Colon (tissue), 2 donors: Measurements from ENCODE around the gene PNMA6F.

Source experiments
- FAIRE-seq: peaks from 2 replicates; lab custom pipeline; 2012; peaks lifted over from hg19 to GRCh38; lab: Jason Lieb, UNC
- donor health status: control.
- donor health status: control.

PNMA6F gene

DNA sequence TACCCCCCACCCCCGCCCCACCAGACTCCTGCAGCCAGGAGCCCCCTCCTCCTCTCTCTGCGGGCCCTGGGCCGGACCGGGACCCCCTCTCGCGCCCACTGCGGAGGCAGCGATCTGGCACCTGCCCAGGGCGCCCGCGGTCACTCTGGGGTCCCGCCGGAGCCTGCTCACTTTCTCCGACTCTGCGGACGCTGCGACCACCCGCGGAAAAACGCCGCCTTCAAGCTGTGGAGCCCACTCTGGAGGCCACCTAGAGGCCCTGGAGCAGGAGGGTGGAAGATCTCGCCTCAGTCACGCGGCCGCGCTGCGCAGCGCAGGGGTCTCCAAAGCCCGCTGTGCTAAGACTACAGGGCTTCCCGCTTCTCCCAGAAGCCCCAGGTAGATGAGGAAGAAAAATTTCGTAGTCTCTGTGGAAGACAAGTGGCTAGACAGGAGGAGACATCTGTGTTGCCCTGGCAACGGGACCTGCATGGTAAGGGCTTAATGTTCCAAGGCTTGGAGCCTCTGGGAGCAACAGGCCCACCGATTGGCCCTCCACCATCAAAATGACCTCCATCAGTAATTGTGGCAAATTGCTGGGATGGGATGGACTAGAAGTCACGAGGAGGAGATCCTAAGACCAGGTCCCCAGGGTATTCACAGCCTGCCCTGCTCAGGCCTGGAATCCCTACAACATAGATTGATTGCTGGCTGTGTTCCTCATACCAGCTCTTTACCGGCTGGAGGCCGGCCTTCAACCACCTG lies at the start of gene PNMA6F:
PNMA6F (minus strand) TSS at position 387 of the 744 bp plus-strand sequence. CDS start 1,093 bp downstream, outside the sequence.
- FAIRE-seq: no peak

DNA sequence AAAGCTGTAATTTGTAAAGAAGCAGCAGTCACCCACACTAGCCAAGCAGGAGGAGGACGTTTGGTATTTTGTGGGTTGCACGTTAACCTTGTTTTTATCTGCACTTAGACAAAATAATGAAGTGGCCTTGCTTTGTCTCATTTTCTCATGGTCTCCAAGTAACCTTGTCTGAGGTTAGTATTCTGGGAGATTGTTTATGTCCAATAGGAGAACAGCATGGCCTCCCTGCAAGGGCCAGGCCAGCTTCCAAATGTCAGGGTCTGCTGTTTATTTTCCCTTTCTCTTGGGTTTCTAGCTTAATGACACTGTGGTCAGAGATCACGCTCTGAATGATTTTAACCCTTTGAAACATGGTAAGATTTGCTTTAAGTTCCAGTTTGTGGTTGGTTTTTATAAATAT lies 49.7 kb upstream of the PNMA6F start:
- FAIRE-seq: no peak

DNA sequence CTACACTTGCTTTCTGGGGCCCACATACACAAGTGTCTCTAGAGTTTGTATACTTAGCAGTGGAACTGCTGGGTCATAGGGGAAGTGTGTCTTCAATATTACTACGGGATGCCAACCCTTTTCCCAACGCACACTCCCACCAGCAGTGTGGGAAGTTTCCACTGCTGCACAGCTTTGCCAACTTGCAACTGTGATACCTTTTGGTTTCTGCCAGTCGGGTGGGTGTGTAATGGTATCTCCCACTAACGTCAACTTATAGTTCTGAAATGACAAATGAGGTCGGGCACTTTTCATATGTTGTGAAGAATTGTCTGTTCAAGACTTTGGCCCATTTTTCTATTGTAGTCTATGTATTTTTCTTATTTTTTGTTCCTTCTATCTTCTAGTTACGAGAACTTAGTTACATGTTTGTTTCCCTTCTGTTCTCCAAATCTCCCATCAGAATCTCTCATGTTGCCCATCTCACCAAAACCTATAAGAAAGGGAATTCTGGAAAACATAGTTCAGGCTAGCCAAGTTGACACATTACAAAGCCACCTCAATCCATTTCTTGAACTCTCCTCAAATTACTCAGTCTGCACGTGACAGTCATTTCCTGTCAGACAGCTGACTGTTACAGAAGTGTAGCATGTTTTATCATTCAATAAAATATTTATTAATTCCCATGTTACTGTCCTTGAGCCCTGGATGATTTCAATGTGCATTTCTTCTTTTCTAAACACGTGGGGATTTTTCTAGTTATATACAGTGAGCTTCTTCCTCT lies 48.9 kb upstream of the PNMA6F start:
- FAIRE-seq: no peak

DNA sequence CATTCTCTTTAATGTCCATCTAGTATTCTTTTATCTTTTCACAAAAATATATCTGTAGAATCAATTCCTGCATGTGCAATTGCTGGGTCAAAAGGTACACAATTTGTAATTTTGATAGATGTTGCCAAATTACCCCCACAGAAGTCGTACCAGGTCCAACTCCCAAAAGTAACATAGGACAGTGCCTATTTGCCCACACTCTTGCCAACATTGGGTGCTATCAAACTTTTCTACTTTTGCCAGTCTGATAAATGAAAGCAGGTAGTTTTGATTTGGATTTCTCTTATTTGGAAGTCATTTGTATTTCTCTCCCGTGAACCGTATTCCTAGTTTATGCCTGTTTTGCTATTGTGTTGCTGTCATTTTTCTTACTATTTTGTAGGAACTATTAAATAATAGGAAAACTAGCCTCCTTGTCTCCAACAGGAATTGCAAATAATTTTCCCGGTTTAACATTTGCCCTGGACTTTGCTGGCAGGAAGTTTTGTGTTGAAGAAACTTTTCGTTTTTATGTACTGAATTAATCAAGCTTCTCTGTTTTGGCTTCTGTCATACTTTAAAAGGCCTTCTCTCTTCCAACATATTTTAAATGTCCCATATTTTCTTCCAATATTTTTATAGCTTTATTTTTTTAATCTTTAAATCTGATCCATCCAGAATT lies 45.4 kb upstream of the PNMA6F start:
- no peak for FAIRE-seq

DNA sequence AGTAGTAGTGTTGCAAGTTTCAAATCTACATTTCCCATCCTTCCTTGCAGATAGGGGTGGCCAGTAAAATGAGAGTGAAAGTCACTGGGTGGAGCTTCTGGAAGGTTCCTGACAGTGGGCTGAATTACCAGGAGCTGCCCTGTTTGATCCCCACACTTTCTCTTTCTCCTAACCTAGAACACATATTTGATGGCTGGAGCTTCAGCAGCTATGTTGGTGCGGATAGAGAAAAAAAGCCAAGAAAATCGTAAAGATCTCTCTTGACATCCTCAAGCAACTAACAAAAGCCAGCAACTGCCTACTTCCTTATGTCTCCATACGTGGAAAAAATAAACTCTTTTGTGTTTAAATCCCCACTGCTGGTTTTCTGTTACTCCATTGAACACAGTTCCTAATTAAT lies 44.6 kb upstream of the PNMA6F start:
- FAIRE-seq: no peak

DNA sequence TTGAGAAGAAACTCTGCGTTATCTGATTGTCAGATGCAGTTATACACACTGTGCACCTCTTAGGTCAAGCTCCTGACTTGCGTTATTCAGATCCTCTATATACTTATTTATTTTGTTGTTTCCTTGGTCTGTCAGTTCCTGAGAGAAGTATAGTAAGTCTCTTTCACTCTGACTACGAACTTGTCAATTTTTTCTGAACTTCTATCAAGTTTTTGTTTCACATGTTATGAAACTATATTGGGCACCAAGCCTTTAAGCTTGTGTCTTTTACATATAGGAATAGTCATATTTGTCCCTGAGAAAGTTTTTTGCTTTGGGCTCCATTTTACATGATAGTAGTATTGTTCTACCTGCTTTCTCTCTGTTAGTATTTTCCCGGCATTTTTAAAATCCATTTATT lies 44.1 kb upstream of the PNMA6F start:
- FAIRE-seq: no peak

DNA sequence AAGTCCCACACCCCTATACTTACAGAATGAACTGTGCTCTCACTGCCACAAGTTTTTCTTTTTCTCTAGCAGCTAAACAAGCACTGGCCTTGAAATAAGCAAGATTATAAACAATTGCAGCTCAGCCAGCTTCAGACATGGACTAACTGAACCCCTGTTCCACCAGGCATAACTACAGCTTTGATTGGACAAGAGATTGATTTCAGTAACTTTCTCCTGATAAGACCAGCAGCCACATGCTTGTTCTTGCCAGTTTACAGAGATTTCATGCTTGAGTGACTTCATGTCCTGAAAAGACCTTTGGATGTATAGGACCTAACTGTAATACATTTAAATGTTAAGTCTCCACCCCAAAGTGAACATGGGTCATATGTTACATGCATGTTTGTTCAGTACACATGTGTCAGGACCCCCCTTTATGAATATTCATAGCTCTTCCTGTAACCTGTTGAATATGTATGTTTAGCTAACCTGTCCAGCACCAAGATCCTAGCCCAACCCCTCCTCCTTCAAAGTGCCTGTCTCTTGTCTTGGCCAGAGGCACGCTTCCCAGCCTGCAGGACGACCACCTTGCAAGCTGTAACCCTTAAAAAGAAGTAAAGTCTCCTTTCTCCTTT lies 40.3 kb upstream of the PNMA6F start:
- no peak for FAIRE-seq

DNA sequence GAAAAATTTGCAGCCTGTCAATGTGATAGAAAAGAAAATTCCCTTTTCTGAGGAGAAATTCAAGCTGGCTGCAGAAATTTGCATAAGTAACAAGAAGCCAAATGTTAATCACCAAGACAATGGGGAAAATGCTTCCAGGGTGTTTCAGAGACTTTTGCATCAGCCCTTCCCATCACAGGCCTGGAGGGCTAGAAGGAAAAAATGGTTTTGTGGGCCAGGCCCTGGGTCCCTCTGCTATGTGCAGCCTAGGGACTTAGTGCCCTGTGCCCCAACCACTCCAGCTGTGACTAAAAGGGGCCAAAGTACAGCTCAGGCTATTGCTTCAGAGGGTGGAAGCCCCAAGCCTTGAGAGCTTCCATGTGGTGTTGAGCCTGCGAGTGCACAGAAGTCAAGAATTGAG lies 36.3 kb upstream of the PNMA6F start:
- no peak for FAIRE-seq

DNA sequence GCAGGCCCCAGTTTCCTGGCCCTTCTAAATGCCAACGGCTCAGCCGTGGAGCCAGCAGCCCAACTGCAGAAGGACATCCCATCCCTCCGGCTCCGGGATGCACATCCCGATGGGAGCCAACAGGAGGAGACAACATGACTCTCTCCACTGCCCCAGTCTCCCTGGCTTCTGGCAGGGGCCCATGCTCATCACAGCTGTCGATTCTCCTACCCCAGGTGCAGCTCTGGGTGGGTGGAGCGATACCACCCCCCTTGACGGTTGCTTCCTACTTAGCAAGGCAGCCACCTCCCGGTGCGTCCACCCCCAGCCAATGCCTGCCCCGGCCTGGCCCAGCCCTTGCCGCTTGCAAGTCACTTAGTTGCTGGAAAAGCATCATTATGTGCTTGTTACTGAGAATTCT lies 31.8 kb upstream of the PNMA6F start:
- FAIRE-seq: no peak

DNA sequence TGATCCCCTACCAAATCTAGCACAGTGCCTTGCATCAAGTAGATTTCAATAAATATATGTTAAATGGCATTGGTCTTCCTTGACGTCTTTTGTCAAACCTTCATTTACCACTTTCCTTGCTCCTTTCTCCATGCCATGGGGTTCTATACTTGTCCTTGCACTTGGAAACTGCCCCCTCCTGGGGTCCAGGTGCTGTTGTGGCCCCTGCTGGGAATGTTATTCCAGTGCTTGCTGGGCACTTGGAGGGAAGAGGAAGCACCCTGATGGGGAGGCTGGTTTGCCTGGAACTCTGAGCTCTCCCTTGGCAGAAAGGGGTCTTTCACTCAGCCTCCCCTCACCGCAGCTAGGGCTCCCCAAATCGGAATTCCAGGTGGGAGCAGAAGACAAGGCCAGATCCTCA lies 31.3 kb upstream of the PNMA6F start:
- FAIRE-seq: no peak

DNA sequence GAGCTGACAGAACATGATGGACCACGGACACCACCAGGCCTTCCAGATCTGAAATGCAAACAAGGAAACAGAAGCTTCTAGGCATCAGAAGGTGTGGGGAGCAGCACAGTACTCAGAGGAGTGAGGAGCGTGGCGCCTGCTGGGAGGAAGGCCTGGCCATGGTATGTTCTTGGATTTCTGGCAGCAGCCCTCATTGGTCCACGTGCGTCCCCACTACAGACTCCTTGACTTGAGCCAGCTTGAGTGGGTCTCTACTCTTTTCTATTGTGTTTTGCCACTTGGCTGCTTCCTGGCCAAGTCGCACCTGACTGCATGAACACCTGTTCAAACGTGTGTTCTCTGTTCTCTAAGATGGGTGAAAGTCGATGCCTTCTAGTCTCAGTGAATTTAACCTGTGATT lies 30.4 kb upstream of the PNMA6F start:
- no peak for FAIRE-seq

DNA sequence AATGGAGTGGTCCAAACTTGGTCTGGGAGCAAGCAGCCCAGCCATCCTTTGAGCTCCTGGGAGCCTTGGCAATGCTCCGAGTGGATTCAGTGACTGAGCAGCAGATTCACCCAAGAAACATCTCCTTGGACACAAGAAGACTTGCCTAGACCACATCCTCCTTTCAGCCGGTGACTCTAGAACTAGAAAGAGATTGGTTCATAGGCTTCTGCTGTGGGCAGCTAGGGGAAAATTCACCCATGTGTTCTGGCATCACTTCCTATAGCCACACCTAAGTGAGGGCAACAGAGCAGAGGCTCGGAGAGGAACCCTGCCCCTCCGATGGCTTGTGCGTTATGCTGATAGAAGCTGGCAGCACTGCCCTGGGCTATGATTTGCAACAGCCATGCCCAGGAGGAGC lies 28.4 kb upstream of the PNMA6F start:
- no peak for FAIRE-seq

DNA sequence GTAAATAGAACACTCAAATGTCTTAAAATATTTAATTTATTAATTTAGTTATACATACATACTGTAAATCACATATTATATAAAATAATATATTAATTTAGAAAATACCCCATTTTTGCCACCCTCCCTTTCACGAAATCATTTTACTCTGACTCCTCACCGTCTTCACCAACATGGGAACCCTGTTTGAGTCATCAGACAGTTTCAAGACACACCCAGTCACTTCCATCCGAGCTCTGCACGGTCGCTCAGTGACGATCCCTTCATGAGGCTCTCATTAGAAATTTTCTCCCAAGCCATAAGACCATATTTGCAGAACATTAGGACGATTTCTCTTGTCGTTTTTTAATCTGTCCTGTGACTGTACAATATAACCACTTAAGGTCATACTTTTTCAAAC lies 26.9 kb upstream of the PNMA6F start:
- no peak for FAIRE-seq

DNA sequence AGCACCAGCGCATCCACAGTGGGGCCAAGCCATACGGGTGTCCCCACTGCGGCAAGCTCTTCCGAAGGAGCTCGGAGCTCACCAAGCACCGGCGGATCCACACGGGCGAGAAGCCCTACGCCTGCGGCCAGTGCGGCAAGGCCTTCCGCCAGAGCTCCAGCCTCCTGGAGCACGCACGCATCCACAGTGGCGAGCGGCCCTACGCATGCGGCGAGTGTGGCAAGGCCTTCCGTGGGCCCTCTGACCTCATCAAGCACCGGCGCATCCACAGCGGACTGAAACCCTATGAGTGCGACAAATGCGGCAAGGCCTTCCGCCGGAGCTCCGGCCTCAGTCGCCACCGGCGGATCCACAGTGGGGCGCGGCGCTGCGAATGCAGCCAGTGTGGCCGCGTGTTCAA lies 26.0 kb upstream of the PNMA6F start:
- FAIRE-seq: no peak

DNA sequence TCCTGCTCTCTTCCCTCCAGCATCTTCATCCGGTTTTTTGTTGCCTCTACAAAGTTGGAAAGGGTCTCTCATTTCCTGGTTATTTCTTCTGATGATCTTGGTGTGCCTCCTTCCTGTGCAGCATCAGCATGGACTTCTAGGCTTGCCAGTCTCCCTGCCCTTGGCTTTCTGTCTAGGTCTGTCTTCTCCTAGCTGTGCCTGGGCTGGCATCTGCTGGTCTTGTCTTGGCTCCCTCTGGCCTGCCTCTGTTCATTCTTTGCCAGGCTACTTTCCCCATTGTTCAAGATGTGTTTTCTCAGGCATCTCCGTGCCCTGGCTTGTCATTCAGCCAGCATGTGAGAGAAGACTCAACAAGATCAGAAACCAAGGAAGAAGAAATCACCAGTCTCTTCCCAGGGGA lies 22.1 kb upstream of the PNMA6F start:
- no peak for FAIRE-seq

DNA sequence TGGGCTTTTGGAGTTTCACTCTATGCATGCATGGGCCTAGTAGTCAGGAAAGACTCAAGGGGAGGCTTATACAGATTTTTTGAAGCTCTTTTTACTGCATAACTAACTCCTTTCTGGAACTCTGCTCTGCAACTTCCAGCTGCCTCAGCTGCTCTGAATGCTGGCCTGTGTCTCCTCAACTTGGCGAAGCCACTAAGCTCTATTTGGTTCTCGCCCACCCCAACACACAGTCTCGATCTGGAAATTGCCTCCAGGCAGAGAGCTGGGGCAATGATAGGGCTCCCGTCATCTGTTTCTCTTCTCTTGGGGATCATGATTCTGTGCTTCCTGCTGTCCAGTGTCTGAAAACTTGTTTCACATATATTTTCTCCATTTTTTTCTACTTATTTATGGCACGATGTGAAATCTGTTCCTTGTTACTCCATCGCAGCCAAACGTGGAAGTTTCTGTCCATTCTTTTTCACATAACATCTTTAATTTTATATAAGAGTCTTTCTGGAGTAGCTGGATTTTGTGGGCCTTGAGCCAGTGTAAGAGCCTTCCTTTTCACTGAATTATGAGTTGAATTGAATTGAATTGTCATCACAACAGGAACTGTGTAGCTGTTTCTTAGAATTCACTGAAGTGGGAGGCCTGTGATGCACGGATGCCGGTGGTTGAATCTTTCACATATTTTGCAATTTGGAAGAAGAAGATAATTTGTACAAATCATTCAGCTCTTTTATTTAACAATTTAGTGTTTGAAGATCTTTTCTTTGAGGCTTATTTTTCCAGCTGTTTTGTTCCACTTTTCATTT lies 21.4 kb upstream of the PNMA6F start:
- FAIRE-seq: no peak

DNA sequence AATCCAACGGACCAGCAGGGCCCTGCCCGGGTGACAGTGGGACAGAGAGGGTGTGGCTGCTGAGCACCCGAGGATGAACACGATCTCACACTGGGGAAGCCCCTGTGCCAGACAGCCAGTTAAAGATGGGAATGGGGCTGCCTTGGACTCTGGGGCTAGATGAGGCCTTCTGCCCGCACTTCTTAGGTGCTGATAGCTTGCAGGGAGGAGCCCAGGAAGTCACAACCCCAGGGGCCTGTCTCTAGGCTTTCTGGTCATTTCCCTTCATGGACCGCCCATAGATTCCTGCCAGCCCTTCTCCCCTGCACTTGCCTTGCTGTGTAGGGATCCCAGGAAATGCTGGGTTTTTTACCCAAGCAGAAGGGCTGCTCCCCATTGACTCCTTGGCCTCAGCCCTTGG lies 18.5 kb upstream of the PNMA6F start:
- FAIRE-seq: no peak

DNA sequence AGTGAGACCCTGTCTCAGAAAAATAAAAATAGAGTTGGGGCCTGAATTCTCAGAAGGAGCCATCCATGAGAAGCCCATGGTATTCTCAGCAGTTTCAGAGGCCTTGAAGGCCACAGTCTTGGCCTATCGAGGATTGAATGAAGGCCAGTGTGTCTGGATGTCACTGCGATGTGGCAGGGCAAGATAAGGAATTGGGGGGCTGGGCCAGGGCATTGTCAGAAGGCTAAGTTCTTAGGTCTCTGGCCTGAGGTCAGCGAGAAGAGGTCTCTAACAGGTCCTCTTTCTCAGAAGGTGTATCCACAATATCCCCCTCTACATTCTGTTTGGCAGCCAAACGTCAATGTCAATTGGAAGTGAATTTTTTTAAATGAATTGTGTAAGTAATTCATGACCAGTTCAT lies 18.1 kb upstream of the PNMA6F start:
- no peak for FAIRE-seq

DNA sequence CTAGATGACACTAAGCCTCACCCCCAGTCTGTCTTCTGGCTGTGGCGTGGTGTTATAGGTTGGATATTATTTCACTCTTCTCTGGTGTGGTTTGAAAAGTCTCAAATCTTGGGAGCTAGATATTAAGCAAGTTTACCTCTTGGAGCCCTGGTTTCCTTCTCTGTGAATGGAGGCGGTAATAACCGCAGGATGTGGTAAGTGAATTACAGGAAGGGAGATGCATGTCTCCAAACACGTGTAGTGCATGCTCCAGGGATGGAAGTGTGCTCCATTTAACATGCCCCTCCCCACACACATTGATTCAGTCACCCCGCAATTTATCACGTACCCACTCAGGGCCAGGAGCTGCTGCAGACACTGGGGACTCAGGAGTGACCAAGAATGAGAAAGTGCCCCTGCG lies 17.3 kb upstream of the PNMA6F start:
- no peak for FAIRE-seq

DNA sequence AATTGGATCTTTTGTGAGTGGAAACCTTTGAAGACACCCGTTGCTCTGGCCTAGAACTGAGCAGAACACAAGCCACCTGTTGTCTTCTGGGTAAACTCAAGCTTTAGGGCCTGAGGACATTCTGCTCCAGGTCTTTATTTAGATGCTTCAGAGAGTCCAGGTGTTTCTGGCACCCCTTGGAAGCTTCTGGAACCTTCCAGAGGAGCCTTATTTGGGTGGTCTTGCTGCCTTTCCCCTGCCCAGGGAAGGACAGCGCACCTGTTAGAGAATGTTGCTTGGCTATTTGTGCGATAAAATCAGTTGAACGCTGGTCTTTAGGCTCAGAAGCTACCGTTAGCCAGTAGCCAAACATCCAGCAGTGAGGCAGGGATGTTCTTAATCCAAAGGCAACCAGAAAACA lies 15.4 kb upstream of the PNMA6F start:
- no peak for FAIRE-seq

DNA sequence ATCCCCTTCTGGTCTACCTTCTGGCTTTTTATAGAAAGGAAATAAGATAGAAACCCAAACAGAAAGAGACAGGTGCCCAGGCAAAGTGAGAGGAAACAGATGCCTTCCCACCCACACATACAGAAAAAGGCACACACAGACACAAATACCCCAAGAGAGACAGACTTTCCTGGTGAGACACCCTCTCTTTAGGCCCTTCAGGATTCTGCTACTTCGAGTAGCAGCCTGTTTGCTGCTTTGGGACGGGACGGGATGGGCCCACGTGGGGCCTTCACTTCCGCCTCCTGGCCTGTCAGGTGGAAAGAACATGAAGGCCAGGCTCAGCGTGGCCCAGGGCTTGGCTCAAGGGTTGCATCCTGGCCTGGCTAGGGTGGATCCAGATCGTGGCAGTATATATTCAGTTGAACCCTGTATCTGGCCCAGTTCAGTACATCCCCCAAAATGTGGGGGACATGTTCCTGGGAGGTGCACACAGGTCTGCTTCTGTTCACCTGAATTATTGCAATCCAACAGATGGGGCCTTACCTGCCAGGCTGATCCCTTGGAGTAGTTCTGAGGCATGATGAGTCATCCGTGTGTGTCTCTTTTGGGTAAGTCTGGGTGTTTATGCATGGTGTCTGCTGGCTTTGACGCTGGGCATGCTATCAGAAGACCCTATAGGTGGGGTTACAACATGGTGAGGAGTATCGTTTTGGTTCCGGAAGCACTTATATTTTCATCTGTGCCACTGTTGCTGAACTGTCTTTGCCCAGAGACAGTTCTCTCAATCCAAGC lies 14.7 kb upstream of the PNMA6F start:
- FAIRE-seq: no peak
